ENCODE measurements around the gene OR52L1.

OR52L1 gene

GRCh38 chr11:5986885-5987284, at the start of gene OR52L1:
Gene OR52L1 (minus strand): TSS chr11:5986985. CDS start chr11:5986930, 55 bp downstream.
- Mint-ChIP-seq H3K4me3 (no peak within 1 kb of the TSS), H3K27me3 (ENCODE audit: low read depth) (peaks cover 2% of the 10 kb centered on the region), H3K36me3 (ENCODE audit: low read depth) (no peaks in the 10 kb centered on the region), H3K4me1 (ENCODE audit: low read depth) (no peaks in the 10 kb centered on the region), H3K9me3 (no peaks in the 10 kb centered on the region), H3K27ac (no peak within 1 kb of the TSS)
- no peak for DNase-seq (ENCODE audit: low spot score)

- H3K36me3 Mint-ChIP-seq (ENCODE audit: low read depth), result no peaks in the 10 kb centered on the region
- H3K4me1 Mint-ChIP-seq (ENCODE audit: low read depth), result no peaks in the 10 kb centered on the region
- DNase-seq (ENCODE audit: low spot score), result no peak
- no peak within 1 kb of the TSS for H3K27ac Mint-ChIP-seq
- H3K9me3 Mint-ChIP-seq, result no peaks in the 10 kb centered on the region
- H3K27me3 Mint-ChIP-seq (ENCODE audit: low read depth), result peaks cover 5% of the 10 kb centered on the region
- H3K4me3 Mint-ChIP-seq, result no peak within 1 kb of the TSS
Measured at GRCh38 chr11:6030708-6031405, 44.1 kb upstream of the OR52L1 start, which contains the start of gene OR56A1. Gene OR56A1 (minus strand): TSS chr11:6030758. CDS start chr11:6027692, 3,066 bp downstream.

GRCh38 chr11:6027501-6027900, 40.7 kb upstream of the OR52L1 start:
- Mint-ChIP-seq H3K27me3 (ENCODE audit: low read depth) (peaks cover 14% of the 10 kb centered on the region), H3K4me1 (ENCODE audit: low read depth) (no peaks in the 10 kb centered on the region), H3K27ac (no peak overlapping the region), H3K36me3 (ENCODE audit: low read depth) (no peaks in the 10 kb centered on the region), H3K9me3 (no peaks in the 10 kb centered on the region), H3K4me3 (no peak overlapping the region)
- DNase-seq (ENCODE audit: low spot score), result no peak

GRCh38 chr11:6025056-6025455, 38.3 kb upstream of the OR52L1 start:
- Mint-ChIP-seq H3K4me3 (no peak overlapping the region), H3K27ac (no peak overlapping the region), H3K36me3 (ENCODE audit: low read depth) (no peaks in the 10 kb centered on the region), H3K4me1 (ENCODE audit: low read depth) (no peaks in the 10 kb centered on the region), H3K9me3 (no peaks in the 10 kb centered on the region), H3K27me3 (ENCODE audit: low read depth) (peaks cover 20% of the 10 kb centered on the region)
- DNase-seq (ENCODE audit: low spot score), result no peak

GRCh38 chr11:6022956-6023355, 36.2 kb upstream of the OR52L1 start:
- peaks cover 22% of the 10 kb centered on the region for H3K27me3 Mint-ChIP-seq (ENCODE audit: low read depth)
- H3K4me3 Mint-ChIP-seq, result no peak overlapping the region
- H3K4me1 Mint-ChIP-seq (ENCODE audit: low read depth), result no peaks in the 10 kb centered on the region
- no peaks in the 10 kb centered on the region for H3K9me3 Mint-ChIP-seq
- DNase-seq (ENCODE audit: low spot score), result no peak
- no peaks in the 10 kb centered on the region for H3K36me3 Mint-ChIP-seq (ENCODE audit: low read depth)
- no peak overlapping the region for H3K27ac Mint-ChIP-seq

GRCh38 chr11:6013042-6013441, 26.3 kb upstream of the OR52L1 start:
- H3K9me3 Mint-ChIP-seq, result peaks cover 4% of the 10 kb centered on the region
- no peaks in the 10 kb centered on the region for H3K36me3 Mint-ChIP-seq (ENCODE audit: low read depth)
- DNase-seq (ENCODE audit: low spot score), result no peak
- no peak overlapping the region for H3K27ac Mint-ChIP-seq
- H3K4me3 Mint-ChIP-seq, result no peak overlapping the region
- no peaks in the 10 kb centered on the region for H3K27me3 Mint-ChIP-seq (ENCODE audit: low read depth)
- H3K4me1 Mint-ChIP-seq (ENCODE audit: low read depth), result no peaks in the 10 kb centered on the region

GRCh38 chr11:6012035-6012668, 25.4 kb upstream of the OR52L1 start:
- H3K4me3 Mint-ChIP-seq, result no peak overlapping the region
- peaks cover 4% of the 10 kb centered on the region for H3K9me3 Mint-ChIP-seq
- no peak for DNase-seq (ENCODE audit: low spot score)
- no peaks in the 10 kb centered on the region for H3K27me3 Mint-ChIP-seq (ENCODE audit: low read depth)
- no peaks in the 10 kb centered on the region for H3K4me1 Mint-ChIP-seq (ENCODE audit: low read depth)
- no peak overlapping the region for H3K27ac Mint-ChIP-seq
- H3K36me3 Mint-ChIP-seq (ENCODE audit: low read depth), result no peaks in the 10 kb centered on the region

GRCh38 chr11:6006846-6007245, 20.1 kb upstream of the OR52L1 start, which contains the start of gene OR56A4:
Gene OR56A4 (minus strand): TSS chr11:6006946. CDS start chr11:6002992, 3,954 bp downstream.
- no peak within 1 kb of the TSS for H3K4me3 Mint-ChIP-seq
- H3K4me1 Mint-ChIP-seq (ENCODE audit: low read depth), result no peaks in the 10 kb centered on the region
- no peaks in the 10 kb centered on the region for H3K9me3 Mint-ChIP-seq
- DNase-seq (ENCODE audit: low spot score), result no peak
- peaks cover 2% of the 10 kb centered on the region for H3K27me3 Mint-ChIP-seq (ENCODE audit: low read depth)
- H3K36me3 Mint-ChIP-seq (ENCODE audit: low read depth), result no peaks in the 10 kb centered on the region
- no peak within 1 kb of the TSS for H3K27ac Mint-ChIP-seq

- Mint-ChIP-seq H3K9me3 (no peaks in the 10 kb centered on the region), H3K27me3 (ENCODE audit: low read depth) (peaks cover 2% of the 10 kb centered on the region), H3K36me3 (ENCODE audit: low read depth) (no peaks in the 10 kb centered on the region), H3K4me3 (no peak overlapping the region), H3K4me1 (ENCODE audit: low read depth) (no peaks in the 10 kb centered on the region), H3K27ac (no peak overlapping the region)
- no peak for DNase-seq (ENCODE audit: low spot score)
Measured at GRCh38 chr11:6006395-6006794, 19.6 kb upstream of the OR52L1 start.

GRCh38 chr11:6002202-6002699, 15.5 kb upstream of the OR52L1 start:
- no peak overlapping the region for H3K27ac Mint-ChIP-seq
- no peaks in the 10 kb centered on the region for H3K4me1 Mint-ChIP-seq (ENCODE audit: low read depth)
- peaks cover 2% of the 10 kb centered on the region for H3K27me3 Mint-ChIP-seq (ENCODE audit: low read depth)
- no peak for DNase-seq (ENCODE audit: low spot score)
- no peak overlapping the region for H3K4me3 Mint-ChIP-seq
- H3K36me3 Mint-ChIP-seq (ENCODE audit: low read depth), result no peaks in the 10 kb centered on the region
- H3K9me3 Mint-ChIP-seq, result no peaks in the 10 kb centered on the region

- Mint-ChIP-seq H3K4me1 (ENCODE audit: low read depth) (no peaks in the 10 kb centered on the region), H3K36me3 (ENCODE audit: low read depth) (no peaks in the 10 kb centered on the region), H3K27ac (no peak overlapping the region), H3K4me3 (no peak overlapping the region), H3K9me3 (no peaks in the 10 kb centered on the region), H3K27me3 (ENCODE audit: low read depth) (no peaks in the 10 kb centered on the region)
- DNase-seq (ENCODE audit: low spot score), result no peak
Measured at GRCh38 chr11:5994791-5995190, 8.0 kb upstream of the OR52L1 start.

- no peak for DNase-seq (ENCODE audit: low spot score)
- H3K9me3 Mint-ChIP-seq, result no peaks in the 10 kb centered on the region
- H3K4me3 Mint-ChIP-seq, result no peak overlapping the region
- H3K36me3 Mint-ChIP-seq (ENCODE audit: low read depth), result no peaks in the 10 kb centered on the region
- no peak overlapping the region for H3K27ac Mint-ChIP-seq
- H3K27me3 Mint-ChIP-seq (ENCODE audit: low read depth), result peaks cover under 1% of the 10 kb centered on the region
- H3K4me1 Mint-ChIP-seq (ENCODE audit: low read depth), result no peaks in the 10 kb centered on the region
Measured at GRCh38 chr11:5992604-5993251, 5.9 kb upstream of the OR52L1 start.

GRCh38 chr11:5992150-5992549, 5.4 kb upstream of the OR52L1 start:
- Mint-ChIP-seq H3K4me1 (ENCODE audit: low read depth) (no peaks in the 10 kb centered on the region), H3K27me3 (ENCODE audit: low read depth) (peaks cover 2% of the 10 kb centered on the region), H3K36me3 (ENCODE audit: low read depth) (no peaks in the 10 kb centered on the region), H3K27ac (no peak overlapping the region), H3K9me3 (no peaks in the 10 kb centered on the region), H3K4me3 (no peak overlapping the region)
- no peak for DNase-seq (ENCODE audit: low spot score)

- H3K27me3 Mint-ChIP-seq (ENCODE audit: low read depth), result peaks cover 2% of the 10 kb centered on the region
- no peak overlapping the region for H3K27ac Mint-ChIP-seq
- H3K4me1 Mint-ChIP-seq (ENCODE audit: low read depth), result no peaks in the 10 kb centered on the region
- H3K4me3 Mint-ChIP-seq, result no peak overlapping the region
- no peaks in the 10 kb centered on the region for H3K9me3 Mint-ChIP-seq
- H3K36me3 Mint-ChIP-seq (ENCODE audit: low read depth), result no peaks in the 10 kb centered on the region
- no peak for DNase-seq (ENCODE audit: low spot score)
Measured at GRCh38 chr11:5989203-5989602, 2.4 kb upstream of the OR52L1 start.

All from T-helper 2 cell treated with Interferon-gamma antibody and Interleukin-4, amounts not matched to agents 5 μg/mL and 100 μg/mL, for 36 hours (primary cell).